Prostate gland (tissue), 2 donors: ENCODE measurements around the gene BTBD9.

ENCODE experiments used
- CTCF ChIP-seq, 4 experiments: fragments of 200-600 bp in 2 of 4; fragments of 450-650 bp in 2 of 4; sonication (generic) in 2 of 4; IDR thresholded peaks; 1 replicate in 3 of 4; 2 replicates in 1 of 4; pipeline ENCODE4 v1.5.1; 2016 to 2019; ENCODE audit warnings: antibody characterized with exemption in 4 of 4, mild to moderate bottlenecking in 2 of 4, moderate library complexity in 2 of 4
- POLR2A ChIP-seq: fragments of 450-650 bp; IDR thresholded peaks from one replicate; pipeline ENCODE4 v1.6.1; 2016; ENCODE audit warnings: antibody characterized with exemption, mild to moderate bottlenecking
- POLR2AphosphoS5 ChIP-seq: sonication (generic); formaldehyde crosslinking; IDR thresholded peaks from one replicate; pipeline ENCODE4 v1.6.1; 2017; ENCODE audit warnings: antibody characterized with exemption

GRCh38 chr6:38187811-38188590 is 451.7 kb downstream of the BTBD9 start:
- no peak for TF ChIP-seq CTCF (IDR thresholded peaks at IDR 0.05)
- no peak for TF ChIP-seq POLR2A
- no peak for TF ChIP-seq POLR2AphosphoS5
